GM18505 (cell line): ENCODE data around the gene HHATL.

Experiments used
- ATAC-seq: cut with Tn5 transposase; IDR thresholded peaks from one replicate; pipeline ENCODE4 v1.9.1; 2021; ENCODE audit not compliant: unreplicated experiment
- POLR2A ChIP-seq: IDR thresholded peaks from 4 replicates; pipeline ENCODE4 v1.6.1; 2011; ENCODE audit warnings: borderline replicate concordance; ENCODE audit not compliant: insufficient read depth, insufficient read length; ENCODE audit errors: extremely low read depth

HHATL gene

DNA sequence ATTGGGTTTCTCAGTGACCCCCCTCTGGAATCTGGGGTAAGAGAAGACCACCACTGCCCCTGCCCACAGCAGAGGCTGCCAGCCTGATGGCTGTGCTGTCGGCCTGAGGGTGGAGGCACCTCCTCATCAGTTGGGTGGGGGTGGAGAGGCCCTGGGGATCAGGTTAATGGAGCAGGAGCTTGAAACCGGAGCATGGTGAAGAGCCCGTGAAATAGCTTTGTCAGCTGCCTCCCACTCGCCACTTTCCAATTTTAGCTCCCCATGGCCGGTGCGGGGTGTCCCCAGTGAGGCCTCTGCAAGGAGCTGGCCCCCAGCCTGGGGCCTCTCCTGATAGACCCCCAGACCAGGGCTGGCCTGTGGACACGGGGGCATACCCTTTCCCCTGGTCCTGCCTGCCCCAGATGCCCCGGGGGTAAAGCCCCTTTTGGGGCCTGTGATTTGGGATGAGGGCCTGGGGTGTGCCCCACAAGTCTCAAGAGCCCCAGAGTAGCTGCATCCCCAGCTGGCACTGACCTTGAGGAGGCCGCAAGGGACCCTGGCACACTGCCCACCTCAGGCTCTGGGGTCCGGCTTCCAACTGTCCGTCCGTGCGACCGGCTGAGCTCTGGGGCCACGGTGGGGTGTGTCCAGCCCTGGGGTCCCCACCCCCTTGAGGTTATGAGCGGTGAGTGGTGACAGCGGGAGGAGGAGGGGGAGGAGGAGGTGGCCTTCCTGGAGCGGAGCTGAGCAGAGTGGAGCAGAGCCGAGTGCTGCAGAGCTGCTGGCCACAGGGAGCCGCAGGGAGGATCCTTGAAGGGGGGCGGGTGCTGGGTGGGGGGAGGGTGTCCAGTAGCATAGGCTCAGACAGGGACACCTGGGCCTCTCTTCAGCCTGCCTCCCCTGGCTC is at the start of gene HHATL:
Gene HHATL, minus strand, starts transcription at position 733 of the 886 bp plus-strand sequence. CDS start 1,972 bp downstream, outside the sequence.
- ATAC-seq = no peak
- no peak for TF ChIP-seq POLR2A

GRCh38 chr3:42751609-42752008 is 49.0 kb upstream of the HHATL start:
- no peak for ATAC-seq
- no peak for TF ChIP-seq POLR2A

- TF ChIP-seq POLR2A = no peak
- no peak for ATAC-seq
Measured at GRCh38 chr3:42750834-42751233, 48.2 kb upstream of the HHATL start.

DNA sequence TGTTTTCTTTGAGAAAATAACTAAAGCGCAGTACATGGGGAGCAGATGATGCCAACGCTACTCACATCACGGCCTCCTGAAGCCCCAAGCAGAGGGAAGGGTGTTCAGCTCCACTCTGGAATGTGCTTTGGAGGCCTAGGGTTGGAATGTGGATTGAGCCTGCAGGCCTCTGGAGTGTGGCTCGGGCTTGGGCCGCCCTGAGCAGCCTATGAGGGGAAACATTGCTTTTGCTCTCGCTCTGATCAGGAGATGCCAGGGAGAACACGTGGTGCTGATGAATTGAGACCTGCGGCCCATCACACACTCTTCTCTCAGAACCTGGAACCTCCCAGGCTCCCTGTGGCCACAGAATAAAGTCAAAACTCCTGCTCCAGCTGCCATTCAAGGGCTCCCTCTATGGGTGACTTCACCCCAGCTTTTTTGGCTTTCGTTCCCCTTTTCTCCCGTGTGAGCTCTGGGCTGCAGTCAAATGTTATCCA is 47.2 kb upstream of the HHATL start:
- TF ChIP-seq POLR2A = no peak
- no peak for ATAC-seq

- TF ChIP-seq POLR2A = no peak
- ATAC-seq = no peak
Measured at GRCh38 chr3:42749025-42749752, 46.6 kb upstream of the HHATL start.

DNA sequence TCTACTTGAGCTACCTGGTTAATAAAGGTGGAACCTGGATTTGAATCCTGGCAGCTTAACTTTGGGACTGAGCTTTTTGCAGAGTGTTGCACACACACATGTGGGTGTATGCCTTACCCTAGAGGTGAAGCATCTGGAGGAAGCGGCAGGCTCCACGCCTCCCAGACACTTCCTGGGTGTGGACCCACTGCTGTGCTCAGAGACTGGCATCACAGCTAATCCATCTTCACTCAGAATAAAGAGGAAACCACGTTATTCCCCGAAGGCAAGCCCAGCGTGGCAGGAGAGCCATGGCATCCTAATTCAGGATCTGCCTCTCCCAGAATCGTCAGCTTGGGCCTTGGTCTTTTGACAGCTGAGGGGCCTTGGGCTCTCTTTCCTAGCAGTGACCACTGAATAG is 45.0 kb upstream of the HHATL start:
- no peak for TF ChIP-seq POLR2A
- no peak for ATAC-seq

DNA sequence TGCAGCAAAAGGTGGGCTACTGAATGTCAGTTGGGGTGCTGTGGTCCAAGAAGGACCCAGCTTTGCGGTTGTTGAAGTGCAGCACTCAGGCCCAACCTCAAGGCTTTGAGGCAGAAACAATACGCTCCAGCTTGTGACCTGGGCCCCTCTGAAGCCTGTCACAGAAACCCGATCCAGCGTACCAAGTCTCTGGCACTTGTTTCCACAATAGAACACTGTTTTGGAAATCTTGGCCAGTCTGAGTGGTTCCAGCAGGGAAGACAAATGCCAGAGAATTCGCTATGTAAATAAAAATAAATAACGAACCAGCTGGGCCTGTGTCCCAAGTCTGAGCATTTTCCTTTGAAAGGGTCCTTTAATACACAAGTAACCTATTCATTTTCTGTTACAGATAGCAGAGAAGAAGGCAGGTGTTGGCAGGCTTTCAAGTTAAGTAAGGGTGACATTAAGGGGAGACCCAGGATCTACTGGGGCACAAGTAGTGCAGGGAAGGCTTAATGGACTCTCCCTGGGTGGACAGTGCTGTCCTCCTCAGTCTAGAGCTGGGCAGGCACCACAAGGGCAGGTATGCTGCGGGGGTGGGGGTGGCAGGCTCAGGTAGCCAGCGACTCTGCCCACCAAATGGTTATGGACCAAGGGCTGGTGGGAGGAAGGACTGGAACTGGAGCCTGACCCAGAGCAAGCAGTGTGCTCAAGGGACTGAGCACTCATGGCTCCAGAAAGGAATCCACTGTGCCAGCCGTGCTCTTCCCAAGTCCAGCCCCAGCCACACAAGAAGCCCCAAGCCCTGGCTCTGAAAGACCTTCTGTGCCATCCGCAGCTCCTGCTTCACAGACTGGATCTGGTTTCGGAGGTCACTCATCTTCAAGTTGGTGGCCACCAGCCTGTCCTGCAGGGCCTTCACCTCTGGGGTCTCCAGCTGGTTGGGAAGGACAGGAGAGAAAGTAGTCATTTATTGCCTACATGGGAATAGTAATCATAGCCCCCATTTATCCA is 44.2 kb upstream of the HHATL start:
- TF ChIP-seq POLR2A = no peak
- no peak for ATAC-seq

GRCh38 chr3:42745776-42746454 is 43.3 kb upstream of the HHATL start:
- no peak for TF ChIP-seq POLR2A
- ATAC-seq = no peak

GRCh38 chr3:42745291-42745745 is 42.7 kb upstream of the HHATL start:
- ATAC-seq = no peak
- TF ChIP-seq POLR2A = no peak

DNA sequence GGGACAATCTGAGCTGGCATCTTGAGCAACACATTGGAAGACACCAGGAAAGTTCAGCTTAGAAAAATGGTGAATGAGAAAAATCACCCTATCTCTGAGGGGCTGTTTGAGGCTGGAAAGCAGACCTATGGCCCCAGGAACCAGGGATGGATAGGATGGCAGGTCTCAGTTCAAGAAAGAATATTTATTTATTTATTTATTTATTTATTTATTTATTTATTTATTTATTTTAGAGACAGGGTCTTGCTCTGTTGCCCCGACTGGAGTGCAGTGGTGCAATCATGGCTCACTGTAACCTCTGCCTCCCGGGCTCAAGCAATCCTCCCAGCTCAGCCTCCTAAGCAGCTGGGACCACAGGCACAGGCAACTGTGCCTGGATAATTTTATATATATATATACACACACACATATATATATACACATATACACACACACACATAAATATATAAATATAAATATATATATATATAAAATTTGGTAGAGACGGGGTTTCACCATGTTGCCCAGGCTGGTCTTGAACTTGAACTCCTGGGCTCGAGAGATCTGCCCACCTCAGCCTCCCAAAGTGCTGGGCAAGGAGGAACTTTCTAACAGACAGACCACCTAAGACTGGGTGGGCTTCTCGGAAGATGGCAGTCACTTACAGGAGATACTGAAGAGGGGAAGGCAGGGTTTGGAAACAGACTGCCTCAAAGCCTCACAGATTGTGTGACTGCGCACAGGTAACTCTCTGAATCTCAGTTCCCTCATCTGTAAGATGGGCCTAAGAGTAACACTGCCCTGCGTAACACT is 40.8 kb upstream of the HHATL start:
- TF ChIP-seq POLR2A = no peak

DNA sequence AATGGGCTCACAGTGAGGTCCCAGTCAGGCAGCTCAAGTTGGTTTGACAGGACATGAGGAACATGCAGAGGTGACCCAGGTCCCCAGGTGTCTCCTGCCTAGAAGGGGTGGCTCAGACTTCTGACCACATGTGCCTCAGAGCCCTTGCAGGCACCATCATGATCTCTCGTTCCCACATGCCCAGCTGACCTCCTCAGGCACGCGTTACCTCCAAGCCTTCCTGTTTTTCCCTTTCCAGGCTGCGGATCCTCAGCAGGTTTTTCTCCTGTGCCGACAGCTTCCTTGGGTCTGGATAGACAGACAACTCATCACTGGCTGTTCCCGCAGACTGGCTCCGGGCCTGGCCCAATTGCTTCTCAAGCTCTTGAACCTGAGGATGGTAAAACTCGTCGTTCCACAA is 40.1 kb upstream of the HHATL start:
- ATAC-seq = no peak

More for the DNA sequence above, 40.8 kb upstream of the HHATL start:
- ATAC-seq = no peak

More for the DNA sequence above, 40.1 kb upstream of the HHATL start:
- TF ChIP-seq POLR2A = no peak
